GM06990 (cell line): Measurements from ENCODE around the gene EBNA1BP2.

Experiments used
- DNase-seq: peaks from one replicate; pipeline ENCODE4 v3.0.0-alpha.2; 2011; ENCODE audit not compliant: insufficient read length; ENCODE audit errors: extremely low read depth
- H3K27me3 ChIP-seq: replicated peaks from 2 replicates; pipeline ENCODE4 v1.6.0; 2011; ENCODE audit warnings: low read length; ENCODE audit not compliant: control insufficient read depth, insufficient read depth
- H3K36me3 ChIP-seq: 2 replicates; pipeline ENCODE4 v1.5.1; 2011; ENCODE audit warnings: low read length; ENCODE audit not compliant: control insufficient read depth, insufficient read depth
- H3K4me3 ChIP-seq: replicated peaks from 2 replicates; pipeline ENCODE4 v1.5.1; 2011; ENCODE audit warnings: low read depth, mild to moderate bottlenecking, control low read depth, low read length
- TF ChIP-seq, protein P1 (sequence below): IDR thresholded peaks from 2 replicates; pipeline ENCODE4 v1.5.1; 2011; ENCODE audit warnings: low read length, control low read depth, mild to moderate bottlenecking, inconsistent platforms; ENCODE audit not compliant: insufficient read depth, poor library complexity, severe bottlenecking

Gene EBNA1BP2

DNA sequence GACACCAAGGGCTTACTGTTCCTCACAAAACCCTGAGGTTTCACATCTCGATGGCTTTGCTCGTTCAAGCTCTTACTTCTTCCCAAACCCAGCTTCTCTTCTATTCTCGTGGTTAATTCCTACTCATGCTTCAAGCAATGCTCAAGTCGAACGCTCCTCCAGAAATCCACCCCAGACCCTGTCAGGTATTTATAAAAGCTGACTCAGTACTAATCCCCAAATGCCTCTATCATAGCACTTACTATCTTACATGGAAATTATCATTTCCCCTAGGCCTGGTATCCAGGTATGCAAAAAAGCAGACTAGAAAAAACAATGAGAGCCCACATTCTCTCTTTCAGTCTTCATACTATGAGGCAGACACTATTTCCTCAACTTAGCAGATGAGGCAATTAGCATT is 6.3 kb downstream of the EBNA1BP2 start:
- DNase-seq = no peak
- TF ChIP-seq, protein P1, sequence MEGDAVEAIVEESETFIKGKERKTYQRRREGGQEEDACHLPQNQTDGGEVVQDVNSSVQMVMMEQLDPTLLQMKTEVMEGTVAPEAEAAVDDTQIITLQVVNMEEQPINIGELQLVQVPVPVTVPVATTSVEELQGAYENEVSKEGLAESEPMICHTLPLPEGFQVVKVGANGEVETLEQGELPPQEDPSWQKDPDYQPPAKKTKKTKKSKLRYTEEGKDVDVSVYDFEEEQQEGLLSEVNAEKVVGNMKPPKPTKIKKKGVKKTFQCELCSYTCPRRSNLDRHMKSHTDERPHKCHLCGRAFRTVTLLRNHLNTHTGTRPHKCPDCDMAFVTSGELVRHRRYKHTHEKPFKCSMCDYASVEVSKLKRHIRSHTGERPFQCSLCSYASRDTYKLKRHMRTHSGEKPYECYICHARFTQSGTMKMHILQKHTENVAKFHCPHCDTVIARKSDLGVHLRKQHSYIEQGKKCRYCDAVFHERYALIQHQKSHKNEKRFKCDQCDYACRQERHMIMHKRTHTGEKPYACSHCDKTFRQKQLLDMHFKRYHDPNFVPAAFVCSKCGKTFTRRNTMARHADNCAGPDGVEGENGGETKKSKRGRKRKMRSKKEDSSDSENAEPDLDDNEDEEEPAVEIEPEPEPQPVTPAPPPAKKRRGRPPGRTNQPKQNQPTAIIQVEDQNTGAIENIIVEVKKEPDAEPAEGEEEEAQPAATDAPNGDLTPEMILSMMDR = no peak
- Histone ChIP-seq H3K36me3 (peaks cover 20% of the 10 kb centered on the region), H3K4me3 (no peak overlapping the region), H3K27me3 (no peaks in the 10 kb centered on the region)

- no peak for DNase-seq
- H3K36me3 ChIP-seq = peaks cover 18% of the 10 kb centered on the region
- no peaks in the 10 kb centered on the region for H3K27me3 ChIP-seq
- H3K4me3 ChIP-seq = no peak overlapping the region
- TF ChIP-seq, protein P1 = no peak
Observed at GRCh38 chr1:43165162-43165561, 6.9 kb downstream of the EBNA1BP2 start.

GRCh38 chr1:43156026-43156425 is 16.1 kb downstream of the EBNA1BP2 start:
- no peaks in the 10 kb centered on the region for H3K27me3 ChIP-seq
- no peak overlapping the region for H3K4me3 ChIP-seq
- no peaks in the 10 kb centered on the region for H3K36me3 ChIP-seq
- TF ChIP-seq, protein P1 = no peak
- no peak for DNase-seq

GRCh38 chr1:43153443-43153842 is 18.6 kb downstream of the EBNA1BP2 start:
- Histone ChIP-seq H3K27me3 (peaks cover 1% of the 10 kb centered on the region), H3K4me3 (no peak overlapping the region), H3K36me3 (no peaks in the 10 kb centered on the region)
- no peak for DNase-seq
- TF ChIP-seq, protein P1 = no peak

GRCh38 chr1:43152866-43153265 is 19.2 kb downstream of the EBNA1BP2 start:
- peaks cover 1% of the 10 kb centered on the region for H3K27me3 ChIP-seq
- DNase-seq = no peak
- H3K4me3 ChIP-seq = no peak overlapping the region
- TF ChIP-seq, protein P1 = no peak
- H3K36me3 ChIP-seq = no peaks in the 10 kb centered on the region

- peaks cover 1% of the 10 kb centered on the region for H3K27me3 ChIP-seq
- DNase-seq = no peak
- H3K36me3 ChIP-seq = no peaks in the 10 kb centered on the region
- no peak overlapping the region for H3K4me3 ChIP-seq
- TF ChIP-seq, protein P1 = no peak
Observed at GRCh38 chr1:43149889-43150288, 22.2 kb downstream of the EBNA1BP2 start.
